ENCODE measurements around the gene NAA80.

DNA sequence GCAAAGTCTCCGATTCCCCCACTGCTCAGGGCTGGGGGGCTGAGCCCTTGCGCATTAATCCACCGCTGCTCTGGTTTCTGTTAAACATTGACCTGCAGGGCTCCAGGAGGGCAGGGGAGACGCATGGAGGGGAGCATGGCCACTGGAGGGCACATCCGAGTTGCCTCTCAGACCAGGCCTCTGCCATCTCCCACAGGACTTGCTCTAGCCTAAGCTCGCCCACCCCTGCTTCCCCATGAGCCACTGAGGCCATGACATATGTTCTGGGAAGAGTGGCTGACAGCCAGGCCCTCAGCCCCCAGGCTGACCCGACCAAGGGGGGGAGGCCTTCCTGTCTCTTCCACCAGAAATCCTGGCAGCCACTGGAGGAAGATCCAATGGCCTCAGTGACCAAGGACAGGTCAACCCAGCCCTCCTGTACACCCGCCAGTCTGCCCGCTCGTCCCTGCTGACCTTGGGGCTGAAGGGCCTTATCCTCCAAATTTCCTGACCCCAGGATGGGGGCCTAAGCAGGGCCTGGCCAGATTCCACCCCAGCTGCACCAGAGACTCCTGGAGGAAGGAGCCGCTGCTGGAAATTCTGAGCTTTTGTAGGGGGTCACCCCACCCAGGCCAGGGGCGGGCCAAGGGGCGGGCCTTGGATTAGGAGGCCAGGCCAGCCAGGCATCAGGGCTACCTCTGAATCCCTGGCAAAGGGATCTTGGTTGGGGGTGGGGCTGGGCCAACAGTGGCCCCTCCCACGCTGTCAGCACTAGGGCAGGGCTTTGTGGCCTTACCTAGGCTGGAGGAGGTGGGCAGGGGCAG, 4.0 kb upstream of the NAA80 start, which contains the start of gene HYAL1:
- TF ChIP-seq EP300 (conservative IDR thresholded peaks at IDR 0.05; ENCODE audit: poor library complexity, severe bottlenecking) (no peak), REST (IDR thresholded peaks at IDR 0.05; ENCODE audit: borderline replicate concordance) (no peak), CTCF (IDR thresholded peaks at IDR 0.05; ENCODE audit: poor library complexity, severe bottlenecking) (no peak)

All from neural cell (in vitro differentiated cells).